GM12801 (cell line): ENCODE measurements around the gene CHCHD5.

Experiments
- TF ChIP-seq, protein P1 (sequence below): IDR thresholded peaks from one replicate; pipeline ENCODE4 v1.5.1; 2011; ENCODE audit warnings: control low read depth; ENCODE audit not compliant: insufficient read length; ENCODE audit errors: extremely low read depth

CHCHD5 gene

DNA sequence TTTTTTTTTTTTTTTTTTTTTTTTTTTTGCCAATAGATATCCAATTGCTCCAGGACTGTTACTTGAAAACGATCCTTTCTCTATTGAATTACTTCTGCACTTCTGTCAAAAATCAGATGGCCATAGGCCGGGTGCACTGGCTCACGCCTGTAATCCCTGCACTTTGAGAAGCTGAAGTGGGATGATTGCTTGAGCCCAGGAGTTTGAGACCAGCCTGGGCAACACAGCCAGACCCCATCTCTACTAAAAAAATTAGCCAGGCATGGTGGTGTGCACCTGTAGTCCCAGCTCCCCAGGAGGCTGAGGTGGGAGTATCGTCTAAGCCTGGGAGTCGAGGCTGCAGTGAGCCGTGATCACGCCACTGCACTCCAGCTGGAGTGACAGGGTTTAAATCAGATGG lies 4.3 kb upstream of the CHCHD5 start:
- TF ChIP-seq, protein P1, sequence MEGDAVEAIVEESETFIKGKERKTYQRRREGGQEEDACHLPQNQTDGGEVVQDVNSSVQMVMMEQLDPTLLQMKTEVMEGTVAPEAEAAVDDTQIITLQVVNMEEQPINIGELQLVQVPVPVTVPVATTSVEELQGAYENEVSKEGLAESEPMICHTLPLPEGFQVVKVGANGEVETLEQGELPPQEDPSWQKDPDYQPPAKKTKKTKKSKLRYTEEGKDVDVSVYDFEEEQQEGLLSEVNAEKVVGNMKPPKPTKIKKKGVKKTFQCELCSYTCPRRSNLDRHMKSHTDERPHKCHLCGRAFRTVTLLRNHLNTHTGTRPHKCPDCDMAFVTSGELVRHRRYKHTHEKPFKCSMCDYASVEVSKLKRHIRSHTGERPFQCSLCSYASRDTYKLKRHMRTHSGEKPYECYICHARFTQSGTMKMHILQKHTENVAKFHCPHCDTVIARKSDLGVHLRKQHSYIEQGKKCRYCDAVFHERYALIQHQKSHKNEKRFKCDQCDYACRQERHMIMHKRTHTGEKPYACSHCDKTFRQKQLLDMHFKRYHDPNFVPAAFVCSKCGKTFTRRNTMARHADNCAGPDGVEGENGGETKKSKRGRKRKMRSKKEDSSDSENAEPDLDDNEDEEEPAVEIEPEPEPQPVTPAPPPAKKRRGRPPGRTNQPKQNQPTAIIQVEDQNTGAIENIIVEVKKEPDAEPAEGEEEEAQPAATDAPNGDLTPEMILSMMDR: no peak

DNA sequence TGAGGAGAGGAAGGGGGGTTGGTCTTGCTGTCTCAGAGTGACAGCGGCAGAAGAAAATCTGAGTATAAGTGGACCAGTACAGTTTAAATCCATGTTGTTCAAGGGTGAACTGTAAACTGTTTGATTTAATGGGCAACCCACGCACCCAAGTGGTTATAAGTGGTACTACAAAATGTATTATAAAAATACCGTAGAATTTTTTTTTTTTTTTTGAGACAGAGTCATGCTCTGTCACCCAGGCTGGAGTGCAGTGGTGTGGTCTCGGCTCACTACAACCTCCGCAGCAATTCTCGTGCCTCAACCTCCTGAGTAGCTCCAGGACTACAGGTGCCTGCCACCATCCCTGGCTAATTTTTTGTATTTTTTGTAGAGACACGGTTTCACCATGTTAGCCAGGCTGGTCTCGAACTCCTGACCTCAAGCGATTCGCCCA lies 2.1 kb upstream of the CHCHD5 start:
- TF ChIP-seq, protein P1: no peak

DNA sequence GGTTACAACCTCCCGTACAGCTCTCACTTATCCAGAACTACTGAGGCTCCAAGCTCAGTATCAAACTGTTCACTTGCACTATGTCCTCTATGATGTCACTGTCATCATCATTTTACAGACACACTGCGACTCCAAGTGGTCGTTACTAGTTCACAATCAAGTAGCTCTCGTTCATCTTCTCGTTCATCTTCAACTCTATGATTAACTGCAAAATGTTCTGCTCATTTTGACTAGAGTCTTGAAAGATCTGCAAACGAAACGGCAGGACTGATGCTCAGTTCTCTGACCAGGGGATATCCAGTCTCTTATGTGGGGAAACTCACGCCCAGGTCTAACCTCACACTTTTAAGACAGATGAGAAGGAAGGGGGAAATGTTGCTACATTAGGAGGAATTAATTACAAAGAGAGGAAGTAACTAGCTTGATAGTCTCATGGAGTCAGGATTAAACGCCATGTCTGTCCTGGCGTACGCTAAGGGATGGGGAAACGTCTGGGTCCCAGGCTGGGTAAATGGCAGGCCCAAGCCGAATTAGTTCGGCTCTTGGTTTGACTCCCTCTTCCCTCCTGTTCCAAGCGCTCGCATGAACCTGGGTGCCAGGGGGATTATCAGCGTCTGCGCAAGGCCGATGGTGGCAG lies 794 bp upstream of the CHCHD5 start:
- TF ChIP-seq, protein P1: no peak

DNA sequence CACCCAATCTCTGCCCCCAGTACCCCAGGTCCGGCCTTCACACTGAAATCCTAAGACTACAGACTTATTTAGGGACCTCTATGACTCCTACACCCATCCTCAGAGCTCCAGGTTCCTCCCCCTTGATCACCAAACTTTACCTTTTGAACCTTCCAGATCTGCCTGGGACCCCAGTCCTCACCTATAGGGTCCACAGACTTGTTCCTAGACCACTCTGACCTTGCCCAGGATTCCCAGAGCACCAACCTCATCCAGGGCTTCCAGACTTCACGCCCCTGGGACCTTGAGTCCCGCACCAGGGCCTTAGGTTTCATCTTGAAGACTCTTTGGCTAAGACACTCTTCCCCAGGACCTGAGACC lies 462 bp downstream of the CHCHD5 start:
- TF ChIP-seq, protein P1: no peak

DNA sequence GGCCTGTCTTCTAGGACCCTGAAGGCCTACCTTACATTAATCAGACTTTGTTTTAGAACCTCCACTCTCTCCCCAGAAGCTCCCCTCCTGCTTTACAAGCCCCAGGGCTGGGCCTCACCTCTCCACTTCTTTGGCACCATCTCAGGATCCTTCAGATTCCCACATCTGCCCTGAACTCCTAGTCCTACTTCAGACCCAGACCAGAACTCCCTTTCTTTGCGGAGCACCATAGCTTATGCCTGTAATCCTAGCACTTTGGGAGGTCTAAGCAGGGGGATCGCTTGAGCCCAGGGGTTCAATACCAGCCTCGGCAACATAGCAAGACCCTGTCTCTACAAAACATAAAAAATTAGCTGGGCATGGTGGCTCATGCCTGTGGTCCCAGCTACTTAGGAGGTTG lies 991 bp downstream of the CHCHD5 start:
- TF ChIP-seq, protein P1: no peak

DNA sequence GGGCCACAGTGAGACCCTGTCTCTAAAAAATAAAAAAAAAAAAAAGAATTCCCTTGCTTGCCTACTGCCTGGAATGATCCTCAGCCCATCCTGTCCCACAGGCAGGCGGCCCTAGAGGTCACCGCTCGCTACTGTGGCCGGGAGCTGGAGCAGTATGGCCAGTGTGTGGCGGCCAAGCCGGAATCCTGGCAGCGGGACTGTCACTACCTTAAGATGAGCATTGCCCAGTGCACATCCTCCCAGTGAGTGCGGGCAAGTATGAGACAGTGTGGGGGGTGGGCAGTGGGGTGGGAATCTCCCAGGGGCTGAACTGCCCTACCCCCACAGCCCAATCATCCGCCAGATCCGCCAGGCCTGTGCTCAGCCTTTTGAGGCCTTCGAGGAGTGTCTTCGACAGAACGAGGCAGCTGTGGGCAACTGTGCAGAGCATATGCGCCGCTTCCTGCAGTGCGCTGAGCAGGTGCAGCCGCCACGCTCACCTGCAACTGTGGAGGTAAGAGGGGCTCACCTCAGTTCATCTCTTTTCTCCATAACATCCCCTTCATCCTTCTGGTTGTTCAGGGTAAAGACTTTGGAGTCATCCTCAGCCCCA lies 1.6 kb downstream of the CHCHD5 start:
- TF ChIP-seq, protein P1: no peak

DNA sequence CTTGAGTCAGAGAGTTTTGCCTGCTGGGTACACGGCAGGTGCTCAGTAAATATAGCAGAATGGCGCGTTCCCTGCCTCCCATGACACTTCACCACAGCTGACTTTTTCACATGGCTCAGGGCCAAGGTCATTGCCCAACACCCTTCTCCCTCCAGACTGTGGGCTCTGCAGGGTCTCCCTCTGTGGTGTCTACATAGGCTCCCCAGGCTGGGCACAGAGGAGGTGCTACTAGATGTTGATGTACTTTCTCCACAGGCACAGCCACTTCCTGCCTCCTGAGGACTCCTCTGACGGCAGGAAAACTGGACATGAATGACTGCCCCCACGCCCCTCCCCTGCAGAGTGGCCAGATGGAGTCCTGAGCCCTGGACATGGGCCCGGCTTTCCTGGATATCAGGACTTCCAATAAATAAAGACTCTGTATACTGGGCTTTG lies 4.2 kb downstream of the CHCHD5 start:
- TF ChIP-seq, protein P1: no peak

DNA sequence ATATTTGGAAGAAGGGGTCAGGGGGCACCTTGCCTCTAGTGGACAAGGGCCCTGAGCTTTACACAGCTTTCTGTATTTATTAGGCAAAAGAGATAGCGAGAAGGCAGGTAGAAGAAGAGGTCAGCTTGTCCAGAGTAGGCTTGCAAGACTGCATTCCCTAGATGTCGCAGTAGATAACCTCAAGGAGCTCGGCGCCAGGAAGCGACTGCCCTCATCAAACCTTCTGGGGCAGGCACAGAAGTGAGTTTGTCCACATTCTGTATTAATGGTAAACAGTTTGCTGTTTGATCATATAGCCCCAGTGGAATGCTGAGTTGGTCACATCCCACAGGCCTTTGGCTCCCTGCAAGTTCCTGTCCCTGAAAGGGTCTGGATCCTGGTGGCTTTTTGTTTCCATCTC lies 7.0 kb downstream of the CHCHD5 start:
- TF ChIP-seq, protein P1: no peak
